Kidney glomerular epithelial cell (primary cell): ENCODE data around the gene COPS8.

Source experiments
- DNase-seq: peaks from one replicate; lab custom pipeline; 2025; lab: John Stamatoyannopoulos, UW

The COPS8 gene

GRCh38 chr2:237131749-237132533 lies 46.3 kb downstream of the COPS8 start:
- no peak for DNase-seq

GRCh38 chr2:237132799-237133198 lies 47.1 kb downstream of the COPS8 start:
- DNase-seq, result no peak

GRCh38 chr2:237134321-237135230 lies 48.9 kb downstream of the COPS8 start:
- DNase-seq, result no peak

GRCh38 chr2:237136824-237137223 lies 51.1 kb downstream of the COPS8 start:
- DNase-seq, result no peak

GRCh38 chr2:237137626-237138323 lies 52.1 kb downstream of the COPS8 start:
- no peak for DNase-seq

- no peak for DNase-seq
Measured at GRCh38 chr2:237139123-237139675, 53.5 kb downstream of the COPS8 start.

- DNase-seq, result no peak
Measured at GRCh38 chr2:237140689-237141285, 55.1 kb downstream of the COPS8 start.

GRCh38 chr2:237141571-237142051 lies 55.9 kb downstream of the COPS8 start:
- no peak for DNase-seq

- no peak for DNase-seq
Measured at GRCh38 chr2:237143118-237143517, 57.4 kb downstream of the COPS8 start.

GRCh38 chr2:237143676-237144440 lies 58.2 kb downstream of the COPS8 start:
- DNase-seq, result no peak

GRCh38 chr2:237144516-237144915 lies 58.8 kb downstream of the COPS8 start:
- no peak for DNase-seq

- DNase-seq, result no peak
Measured at GRCh38 chr2:237147317-237147716, 61.6 kb downstream of the COPS8 start.

GRCh38 chr2:237148624-237149023 lies 62.9 kb downstream of the COPS8 start:
- no peak for DNase-seq

GRCh38 chr2:237149425-237149824 lies 63.7 kb downstream of the COPS8 start:
- DNase-seq, result no peak
